Astrocyte (in vitro differentiated cells and primary cell): ENCODE results near the gene MRPL41. TPM values are rescaled to one million over a fixed set of nuclear protein-coding genes. Genes with fewer than 3 reads are reported as not detected.

Experiments
- DNase-seq: peaks from one replicate; pipeline ENCODE4 v3.0.0-alpha.2; 2010; ENCODE audit warnings: low read depth
- FAIRE-seq: peaks from 2 replicates; lab custom pipeline; 2011; peaks lifted over from hg19 to GRCh38; lab: Jason Lieb, UNC
- H2AFZ ChIP-seq: 2 replicates; pipeline ENCODE4 v1.6.0; 2012; ENCODE audit warnings: low read depth, low read length, inconsistent platforms
- H3K27ac ChIP-seq: 2 replicates; pipeline ENCODE4 v1.5.1; 2011; ENCODE audit warnings: low read depth, low read length, inconsistent platforms
- H3K27me3 ChIP-seq: 2 replicates; pipeline ENCODE4 v1.6.0; 2011; ENCODE audit warnings: low read length, inconsistent platforms; ENCODE audit not compliant: insufficient read depth
- H3K36me3 ChIP-seq: 2 replicates; pipeline ENCODE4 v1.5.1; 2011; ENCODE audit warnings: low read length, inconsistent platforms; ENCODE audit not compliant: insufficient read depth
- H3K4me1 ChIP-seq: 2 replicates; pipeline ENCODE4 v1.5.1; 2011; ENCODE audit warnings: low read length, inconsistent platforms; ENCODE audit not compliant: insufficient read depth
- H3K4me2 ChIP-seq: 2 replicates; pipeline ENCODE4 v1.6.0; 2012; ENCODE audit warnings: low read length, inconsistent platforms
- H3K4me3 ChIP-seq: 2 replicates; pipeline ENCODE4 v1.5.1; 2011; ENCODE audit warnings: low read depth, mild to moderate bottlenecking, low read length, inconsistent platforms; ENCODE audit not compliant: insufficient read depth
- H3K79me2 ChIP-seq: 2 replicates; pipeline ENCODE4 v1.6.0; 2012; ENCODE audit warnings: mild to moderate bottlenecking, low read length, inconsistent platforms; ENCODE audit not compliant: insufficient read depth
- H3K9ac ChIP-seq: 2 replicates; pipeline ENCODE4 v1.6.0; 2012; ENCODE audit warnings: mild to moderate bottlenecking, low read length, inconsistent platforms
- H3K9me3 ChIP-seq: 2 replicates; pipeline ENCODE4 v1.5.1; 2012; ENCODE audit warnings: low read depth, mild to moderate bottlenecking, low read length, inconsistent platforms; ENCODE audit not compliant: insufficient read depth
- H4K20me1 ChIP-seq: 2 replicates; pipeline ENCODE4 v1.6.0; 2012; ENCODE audit warnings: low read length, inconsistent platforms; ENCODE audit not compliant: insufficient read depth
- H3K27ac Mint-ChIP-seq: one replicate; pipeline ENCODE4 v1.8.0; 2021; ENCODE audit warnings: mild to moderate bottlenecking, mixed read lengths; ENCODE audit not compliant: unreplicated experiment
- H3K27me3 Mint-ChIP-seq: one replicate; pipeline ENCODE4 v1.8.0; 2021; ENCODE audit warnings: low read depth, mixed read lengths; ENCODE audit not compliant: unreplicated experiment
- H3K36me3 Mint-ChIP-seq: one replicate; pipeline ENCODE4 v1.8.0; 2021; ENCODE audit warnings: low read depth, mixed read lengths; ENCODE audit not compliant: unreplicated experiment
- H3K4me1 Mint-ChIP-seq: one replicate; pipeline ENCODE4 v1.8.0; 2021; ENCODE audit warnings: low read depth, mixed read lengths; ENCODE audit not compliant: unreplicated experiment
- H3K4me3 Mint-ChIP-seq: one replicate; pipeline ENCODE4 v1.8.0; 2021; ENCODE audit warnings: mild to moderate bottlenecking, moderate library complexity, mixed read lengths; ENCODE audit not compliant: unreplicated experiment
- H3K9me3 Mint-ChIP-seq: one replicate; pipeline ENCODE4 v1.8.0; 2021; ENCODE audit warnings: mild to moderate bottlenecking, mixed read lengths; ENCODE audit not compliant: unreplicated experiment
- EZH2 ChIP-seq: IDR thresholded peaks from 2 replicates; pipeline ENCODE4 v1.6.1; 2012; ENCODE audit warnings: mild to moderate bottlenecking, low read length, inconsistent platforms; ENCODE audit not compliant: insufficient read depth
- total RNA-seq: library from RNA; stranded (reverse); gene quantifications from 2 replicates; pipeline ENCODE4 v1.2.1, GENCODE V29; 2021
- TF ChIP-seq, protein P1 (sequence below): IDR thresholded peaks from 2 replicates; pipeline ENCODE4 v1.5.1; 2011; ENCODE audit warnings: low read depth, mild to moderate bottlenecking, inconsistent platforms, low read length, moderate library complexity; ENCODE audit not compliant: insufficient read depth

The MRPL41 gene
- total RNA-seq, 1 donor from 2014 or later, result 58.6 TPM

DNA sequence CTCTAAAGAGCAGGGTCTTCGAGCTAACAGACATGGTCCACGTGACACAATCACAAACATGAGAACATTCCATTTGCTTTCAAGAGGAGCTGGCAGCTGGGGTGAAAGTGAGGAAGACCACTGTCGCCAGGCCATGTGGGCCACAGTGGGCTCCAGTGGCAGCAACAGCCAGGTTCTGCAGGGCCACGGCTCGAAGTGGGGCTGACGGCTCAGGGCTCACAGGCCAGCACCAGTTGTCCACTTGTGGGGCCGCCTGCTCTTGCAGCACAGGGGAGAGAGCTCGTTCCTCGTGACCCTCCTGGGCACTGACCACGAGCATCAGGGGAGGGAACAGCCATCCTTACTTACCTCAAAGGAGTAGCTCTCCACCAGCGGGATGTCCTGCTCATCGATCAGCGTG is 36.6 kb downstream of the MRPL41 start:
- Histone ChIP-seq H3K27me3 (no peaks in the 10 kb centered on the region), H3K27ac (no peak overlapping the region), H2AFZ (no peak overlapping the region), H3K4me1 (peaks cover 10% of the 10 kb centered on the region), H3K36me3 (peaks cover 19% of the 10 kb centered on the region), H3K9ac (no peak overlapping the region), H3K9me3 (no peaks in the 10 kb centered on the region), H4K20me1 (peaks cover 58% of the 10 kb centered on the region), H3K4me3 (no peak overlapping the region), H3K79me2 (peaks cover 57% of the 10 kb centered on the region), H3K4me2 (peak overlapping the region; percentile 98)
- FAIRE-seq (no peak), DNase-seq (no peak)
- peaks cover 4% of the 10 kb centered on the region for H3K27me3 Mint-ChIP-seq
- H3K27ac Mint-ChIP-seq, result no peak overlapping the region
- peaks cover 4% of the 10 kb centered on the region for H3K4me1 Mint-ChIP-seq
- H3K36me3 Mint-ChIP-seq, result peaks cover 5% of the 10 kb centered on the region
- H3K4me3 Mint-ChIP-seq, result no peak overlapping the region
- TF ChIP-seq, protein P1, sequence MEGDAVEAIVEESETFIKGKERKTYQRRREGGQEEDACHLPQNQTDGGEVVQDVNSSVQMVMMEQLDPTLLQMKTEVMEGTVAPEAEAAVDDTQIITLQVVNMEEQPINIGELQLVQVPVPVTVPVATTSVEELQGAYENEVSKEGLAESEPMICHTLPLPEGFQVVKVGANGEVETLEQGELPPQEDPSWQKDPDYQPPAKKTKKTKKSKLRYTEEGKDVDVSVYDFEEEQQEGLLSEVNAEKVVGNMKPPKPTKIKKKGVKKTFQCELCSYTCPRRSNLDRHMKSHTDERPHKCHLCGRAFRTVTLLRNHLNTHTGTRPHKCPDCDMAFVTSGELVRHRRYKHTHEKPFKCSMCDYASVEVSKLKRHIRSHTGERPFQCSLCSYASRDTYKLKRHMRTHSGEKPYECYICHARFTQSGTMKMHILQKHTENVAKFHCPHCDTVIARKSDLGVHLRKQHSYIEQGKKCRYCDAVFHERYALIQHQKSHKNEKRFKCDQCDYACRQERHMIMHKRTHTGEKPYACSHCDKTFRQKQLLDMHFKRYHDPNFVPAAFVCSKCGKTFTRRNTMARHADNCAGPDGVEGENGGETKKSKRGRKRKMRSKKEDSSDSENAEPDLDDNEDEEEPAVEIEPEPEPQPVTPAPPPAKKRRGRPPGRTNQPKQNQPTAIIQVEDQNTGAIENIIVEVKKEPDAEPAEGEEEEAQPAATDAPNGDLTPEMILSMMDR, result no peak
- no peak for TF ChIP-seq EZH2
- H3K9me3 Mint-ChIP-seq, result no peaks in the 10 kb centered on the region

DNA sequence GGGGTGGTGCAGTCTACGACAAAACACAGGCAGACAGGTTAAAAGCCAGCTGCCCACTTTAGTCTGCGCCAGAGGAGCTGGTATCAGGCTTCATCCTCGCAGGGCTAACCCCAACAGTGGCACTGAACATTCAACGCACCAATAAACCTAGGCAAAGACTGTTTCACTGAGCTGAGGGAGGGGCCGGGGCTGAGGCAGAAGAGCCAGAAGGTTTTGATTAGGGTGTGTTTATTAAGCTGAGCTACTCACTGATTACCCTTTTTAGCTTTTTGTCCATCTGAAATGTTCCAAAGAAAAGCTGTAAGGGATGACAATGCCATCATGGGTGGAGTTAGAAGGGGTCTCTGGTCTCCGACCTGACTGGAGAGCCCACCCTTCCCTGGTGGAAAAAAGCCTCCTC is 37.2 kb downstream of the MRPL41 start:
- H3K27me3 ChIP-seq, result no peaks in the 10 kb centered on the region
- peak overlapping the region; percentile 85 for H3K9ac ChIP-seq
- peak overlapping the region; percentile 98 for H3K4me2 ChIP-seq
- FAIRE-seq (no peak), DNase-seq (no peak)
- H2AFZ ChIP-seq, result no peak overlapping the region
- peak overlapping the region; percentile 79 for H3K4me3 ChIP-seq
- peaks cover 19% of the 10 kb centered on the region for H3K36me3 ChIP-seq
- Mint-ChIP-seq H3K9me3 (no peaks in the 10 kb centered on the region), H3K27me3 (peaks cover 6% of the 10 kb centered on the region), H3K4me3 (peak overlapping the region; percentile 88), H3K27ac (no peak overlapping the region), H3K36me3 (peaks cover 4% of the 10 kb centered on the region), H3K4me1 (peaks cover 4% of the 10 kb centered on the region)
- peaks cover 51% of the 10 kb centered on the region for H3K79me2 ChIP-seq
- H3K4me1 ChIP-seq, result peaks cover 10% of the 10 kb centered on the region
- peaks cover 52% of the 10 kb centered on the region for H4K20me1 ChIP-seq
- no peak overlapping the region for H3K27ac ChIP-seq
- TF ChIP-seq, protein P1, result no peak
- TF ChIP-seq EZH2, result no peak
- H3K9me3 ChIP-seq, result no peaks in the 10 kb centered on the region

DNA sequence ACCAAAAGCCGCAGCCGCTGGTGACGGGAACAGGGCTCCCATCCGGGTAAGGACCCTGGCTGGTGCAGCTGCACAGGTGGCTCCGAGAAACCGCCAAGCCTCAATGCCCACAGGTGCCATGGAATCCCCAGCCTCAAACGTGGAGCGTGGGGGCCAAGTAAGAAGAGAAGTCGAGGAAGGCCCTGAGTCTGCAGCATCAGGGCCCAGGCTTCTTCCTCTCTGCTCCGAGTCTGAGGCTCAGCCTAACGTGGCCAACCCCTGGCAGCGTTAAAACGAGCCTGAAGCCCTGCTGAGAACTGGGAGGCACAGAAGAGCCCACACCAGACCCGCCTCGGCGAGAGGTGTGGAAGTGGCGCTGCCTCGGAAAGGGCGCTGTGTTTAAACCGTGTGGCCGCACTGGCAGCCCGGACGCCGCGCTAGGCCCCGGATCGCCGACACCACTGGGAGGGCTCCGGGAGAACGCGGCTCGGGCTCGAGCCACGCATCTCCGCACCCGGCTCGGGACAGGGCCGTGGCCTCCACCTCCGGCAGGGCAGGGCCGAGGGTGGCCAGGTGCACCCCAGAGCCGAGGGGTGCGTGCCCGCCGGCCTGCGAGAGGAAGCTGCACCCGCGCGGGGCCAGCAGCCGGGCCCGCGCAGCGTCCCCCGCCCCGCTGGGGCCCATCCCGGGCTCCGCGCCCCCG is 37.9 kb downstream of the MRPL41 start:
- Histone ChIP-seq H3K9me3 (no peaks in the 10 kb centered on the region), H3K9ac (peak overlapping the region; percentile 85), H4K20me1 (peaks cover 45% of the 10 kb centered on the region), H3K27me3 (no peaks in the 10 kb centered on the region), H3K36me3 (peaks cover 19% of the 10 kb centered on the region), H3K27ac (no peak overlapping the region), H2AFZ (peak overlapping the region; percentile 52), H3K4me3 (peak overlapping the region; percentile 79), H3K4me2 (peak overlapping the region; percentile 98), H3K4me1 (peaks cover 10% of the 10 kb centered on the region), H3K79me2 (peaks cover 44% of the 10 kb centered on the region)
- peak; percentile 3 for DNase-seq
- H3K4me3 Mint-ChIP-seq, result peak overlapping the region; percentile 88
- H3K36me3 Mint-ChIP-seq, result peaks cover 4% of the 10 kb centered on the region
- no peak overlapping the region for H3K27ac Mint-ChIP-seq
- peaks cover 4% of the 10 kb centered on the region for H3K4me1 Mint-ChIP-seq
- FAIRE-seq, result no peak
- TF ChIP-seq, protein P1, result no peak
- TF ChIP-seq EZH2, result no peak
- H3K9me3 Mint-ChIP-seq, result no peaks in the 10 kb centered on the region
- H3K27me3 Mint-ChIP-seq, result peaks cover 6% of the 10 kb centered on the region
